NCI-H345 treated with DMSO at 0.1 percent for 48 hours (cell line): ENCODE results near the gene GET4.
"Not testable (repeated sequence)": the region's sequence is repeated elsewhere in the genome, so short reads cannot be mapped to it uniquely, and the experiment has no call there.

Experiments used
- DNase-seq: peaks from one replicate; lab custom pipeline; 2025; ENCODE audit not compliant: unreplicated experiment; lab: John Stamatoyannopoulos, UW

GET4 gene

DNA sequence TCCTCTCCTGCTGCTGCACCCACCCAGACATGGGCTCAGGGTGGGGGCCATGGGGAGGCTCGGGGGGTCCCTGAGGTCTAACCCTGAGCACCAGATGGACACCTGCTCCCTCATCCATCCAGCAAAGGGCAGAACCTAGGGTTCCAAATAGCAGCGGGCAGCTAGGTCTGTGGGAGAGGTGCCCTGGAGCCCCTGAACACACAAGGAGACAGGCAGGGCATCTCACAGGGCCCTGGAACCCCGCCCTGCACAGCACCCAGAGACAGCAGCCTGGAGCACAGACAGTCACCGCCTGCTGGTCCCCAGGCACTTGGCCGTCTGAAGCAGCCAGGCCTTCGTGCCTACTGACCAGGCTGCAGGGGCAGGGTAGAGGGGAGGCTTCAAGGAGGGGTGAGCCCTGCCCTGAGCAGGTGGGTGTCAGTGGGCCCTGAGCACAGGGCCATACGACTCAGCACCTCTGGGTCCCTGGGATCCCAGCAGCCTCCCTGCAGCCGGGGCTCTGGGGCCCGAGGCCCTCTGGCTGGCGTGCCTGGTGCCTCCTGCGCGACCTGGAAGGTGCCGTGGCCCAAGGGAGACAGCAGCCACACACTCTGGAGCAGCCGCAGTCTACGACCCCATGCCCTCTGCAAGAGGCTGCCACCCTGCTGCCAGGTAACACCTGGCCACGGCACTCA, 38.3 kb downstream of the GET4 start:
- DNase-seq = no peak

DNA sequence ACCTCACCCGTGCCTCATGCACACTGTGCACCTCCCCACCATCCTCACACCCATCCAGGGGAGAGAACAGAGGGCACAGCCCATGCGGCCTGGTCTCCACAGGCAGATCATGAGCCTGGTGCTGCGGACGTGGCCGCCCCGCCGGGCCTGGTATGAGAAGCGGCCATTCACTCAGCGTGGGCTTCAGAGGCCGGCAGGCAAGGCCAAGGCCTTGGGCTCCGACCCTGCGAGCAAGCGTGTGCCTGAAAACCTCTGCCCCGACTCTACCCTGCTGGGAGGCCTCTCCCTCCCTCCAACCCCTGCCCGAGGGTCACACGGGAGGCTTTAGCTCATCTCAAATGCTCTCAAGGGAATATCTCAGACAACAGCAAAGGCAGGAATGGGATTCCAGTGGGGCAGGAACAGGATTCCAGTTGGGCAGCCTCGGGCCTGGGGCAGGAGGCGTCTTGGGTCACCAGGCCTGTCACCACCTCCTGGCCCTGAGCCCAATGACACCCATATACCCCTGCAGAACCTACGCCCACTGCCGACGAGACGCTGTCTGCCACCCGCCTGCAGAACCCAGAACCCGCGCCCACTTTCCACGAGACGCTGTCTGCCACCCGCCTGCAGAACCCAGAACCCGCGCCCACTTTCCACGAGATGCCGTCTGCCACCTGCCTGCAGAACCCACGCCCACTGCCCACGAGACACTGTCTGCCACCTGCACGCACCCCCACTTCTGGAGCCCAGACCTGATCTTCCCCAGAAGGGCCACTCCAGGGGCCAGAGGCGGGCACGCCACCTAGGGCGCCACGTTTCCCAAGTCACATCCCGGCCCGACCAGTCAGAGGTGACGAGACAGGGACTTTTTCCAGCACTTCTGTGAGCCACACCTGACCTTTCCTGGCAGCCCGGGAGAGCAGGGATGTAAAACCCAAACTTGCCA, 39.2 kb downstream of the GET4 start:
- no peak for DNase-seq

DNA sequence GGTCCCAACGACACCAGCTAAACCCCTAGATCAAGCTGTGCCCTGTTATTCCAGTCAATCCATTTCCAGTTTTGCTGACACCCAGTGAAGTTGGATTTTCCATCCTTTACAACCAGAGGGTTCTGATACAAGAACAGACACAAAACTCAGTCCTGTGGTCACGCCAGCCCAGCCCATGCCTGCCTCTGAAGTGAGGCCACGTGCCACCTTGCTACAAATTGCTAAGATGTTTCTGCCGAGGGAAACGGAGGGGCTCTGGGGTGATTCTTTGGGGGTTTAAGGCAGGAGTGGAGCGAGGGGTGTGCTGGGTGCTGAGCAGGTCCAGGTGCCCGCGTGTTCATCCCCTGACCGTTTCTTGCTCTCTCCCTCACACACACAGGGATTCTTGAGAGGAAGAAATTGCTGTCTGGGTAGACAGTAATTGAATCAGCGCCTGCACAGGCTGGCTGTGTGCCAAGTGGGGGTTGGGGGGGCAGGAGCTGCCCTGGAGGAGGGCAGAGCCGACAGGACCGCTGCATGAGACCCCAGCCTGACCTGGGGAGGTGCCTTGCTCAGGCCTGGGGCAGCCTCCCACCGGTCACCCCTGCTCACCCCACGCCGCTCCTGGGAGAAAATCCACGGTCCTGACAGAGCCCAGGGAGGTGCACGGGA, 40.1 kb downstream of the GET4 start:
- peak; percentile 24 for DNase-seq

DNA sequence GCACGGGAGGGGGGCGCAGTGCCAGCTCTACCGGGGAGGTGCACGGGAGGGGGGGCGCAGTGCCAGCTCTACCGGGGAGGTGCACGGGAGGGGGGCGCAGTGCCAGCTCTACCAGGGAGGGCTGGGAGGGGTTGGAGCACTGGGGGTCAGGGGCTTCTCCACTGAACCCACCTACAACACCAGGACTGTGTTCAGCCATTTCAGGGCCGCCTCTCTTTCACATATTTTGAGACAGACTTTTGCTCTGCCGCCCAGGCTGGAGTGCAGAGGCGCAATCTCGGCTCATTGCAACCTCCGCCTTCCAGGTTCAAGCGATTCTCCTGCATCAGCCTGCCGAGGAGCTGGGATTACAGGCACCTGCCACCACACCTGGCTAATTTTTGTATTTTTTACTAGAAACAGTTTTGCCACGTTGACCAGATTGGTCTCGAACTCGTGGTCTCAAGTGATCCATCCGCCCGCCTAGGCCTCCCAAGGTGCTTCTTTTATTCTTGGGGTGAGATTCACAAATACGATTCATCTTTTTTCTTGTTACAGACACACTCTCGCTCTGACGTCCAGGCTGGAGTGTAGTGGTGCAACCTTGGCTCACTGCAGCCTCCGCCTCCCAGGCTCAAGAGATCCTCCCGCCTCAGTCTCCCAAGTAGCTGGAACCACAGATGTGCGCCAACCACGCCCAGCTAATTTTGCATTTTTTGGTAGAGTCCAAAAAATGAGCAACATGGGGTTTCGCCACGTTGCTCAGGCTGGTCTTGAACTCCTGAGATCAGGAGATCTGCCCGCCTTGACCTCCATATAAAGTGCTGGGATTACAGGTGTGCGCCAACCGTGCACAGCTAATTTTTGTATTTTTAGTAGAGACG, 41.1 kb downstream of the GET4 start:
- no peak for DNase-seq

DNA sequence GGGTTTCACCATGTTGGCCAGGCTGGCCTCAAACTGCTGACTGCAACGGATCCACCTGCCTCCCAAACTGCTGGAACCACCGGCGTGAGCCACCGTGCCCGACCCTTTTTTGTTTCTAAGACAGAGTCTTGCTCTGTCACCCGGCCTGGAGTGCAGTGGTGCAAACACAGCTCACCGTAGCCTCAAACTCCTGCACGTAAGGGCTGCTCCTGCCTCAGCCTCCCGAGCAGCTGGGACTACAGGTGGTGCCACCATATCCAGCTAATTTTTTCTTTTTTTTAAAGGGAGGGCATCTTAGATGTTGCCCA, 41.7 kb downstream of the GET4 start:
- no peak for DNase-seq

DNA sequence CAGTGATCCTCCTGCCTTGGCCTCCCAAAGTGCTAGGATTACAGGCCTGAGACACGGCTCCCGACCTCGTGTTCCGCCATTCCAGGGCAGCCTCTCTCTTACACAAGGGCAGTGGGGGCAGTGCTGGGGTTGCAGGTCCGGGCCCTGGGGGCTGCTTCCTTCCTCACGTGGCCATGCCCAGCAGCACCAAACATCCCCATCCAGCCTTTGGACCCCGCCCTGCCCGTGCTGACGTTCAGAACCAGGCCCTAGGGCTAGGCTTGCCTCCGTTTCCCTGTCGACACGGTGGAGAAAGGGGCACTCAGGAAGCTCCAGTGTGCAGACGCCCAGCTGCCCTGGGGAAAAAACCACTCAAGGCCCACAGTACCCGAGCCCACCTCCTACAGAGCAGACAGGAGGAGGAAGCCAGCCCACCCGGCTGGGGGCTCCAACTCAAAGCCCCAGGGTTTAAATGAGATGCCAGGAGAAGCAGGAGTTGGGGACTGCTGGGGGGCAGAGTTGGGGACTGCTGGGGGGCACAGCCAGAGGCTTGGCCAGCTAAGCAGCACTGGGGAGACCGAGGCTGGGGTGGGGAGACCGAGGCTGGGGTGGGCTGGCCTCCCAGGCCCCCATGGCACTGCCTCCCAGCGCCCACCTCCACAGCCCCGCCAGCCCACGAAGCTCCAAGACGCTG, 42.2 kb downstream of the GET4 start:
- no peak for DNase-seq

DNA sequence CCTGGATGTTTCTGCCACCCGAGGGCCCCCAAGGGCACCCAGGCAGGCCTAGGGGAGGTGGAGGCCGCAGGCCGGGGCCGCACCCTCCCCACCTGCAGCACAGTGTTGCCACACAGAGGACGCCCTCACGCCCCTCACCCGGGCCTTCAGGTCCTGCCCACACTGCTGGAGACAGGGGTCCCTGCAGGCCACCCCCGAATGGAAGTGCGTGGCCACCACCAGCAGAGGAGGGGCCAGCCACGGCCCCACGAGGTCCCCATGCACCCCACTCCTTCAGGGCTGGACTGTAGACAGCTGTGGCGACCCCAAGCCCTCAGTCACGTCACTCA, 42.7 kb downstream of the GET4 start:
- DNase-seq = no peak

DNA sequence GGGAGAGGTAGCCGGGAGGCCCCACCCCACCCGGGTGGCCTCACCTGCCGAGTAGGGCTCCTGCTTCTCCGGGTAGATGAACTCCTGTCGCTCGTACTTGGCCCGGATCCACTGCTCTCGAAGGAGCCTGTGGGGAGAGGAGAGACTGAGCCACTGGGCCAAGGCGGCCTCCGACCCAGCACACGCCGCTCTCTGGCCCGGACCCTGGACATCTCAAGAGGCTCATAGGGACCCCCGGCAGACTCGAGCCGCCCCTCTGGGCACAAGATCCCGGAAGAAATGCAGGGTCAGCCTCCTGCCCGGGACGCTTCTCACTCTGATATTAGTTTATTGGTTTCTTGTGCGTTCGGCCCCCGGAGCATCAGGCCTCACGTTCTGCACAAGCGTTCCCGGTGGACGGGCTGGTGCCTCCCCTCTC, 43.6 kb downstream of the GET4 start:
- DNase-seq = no peak

DNA sequence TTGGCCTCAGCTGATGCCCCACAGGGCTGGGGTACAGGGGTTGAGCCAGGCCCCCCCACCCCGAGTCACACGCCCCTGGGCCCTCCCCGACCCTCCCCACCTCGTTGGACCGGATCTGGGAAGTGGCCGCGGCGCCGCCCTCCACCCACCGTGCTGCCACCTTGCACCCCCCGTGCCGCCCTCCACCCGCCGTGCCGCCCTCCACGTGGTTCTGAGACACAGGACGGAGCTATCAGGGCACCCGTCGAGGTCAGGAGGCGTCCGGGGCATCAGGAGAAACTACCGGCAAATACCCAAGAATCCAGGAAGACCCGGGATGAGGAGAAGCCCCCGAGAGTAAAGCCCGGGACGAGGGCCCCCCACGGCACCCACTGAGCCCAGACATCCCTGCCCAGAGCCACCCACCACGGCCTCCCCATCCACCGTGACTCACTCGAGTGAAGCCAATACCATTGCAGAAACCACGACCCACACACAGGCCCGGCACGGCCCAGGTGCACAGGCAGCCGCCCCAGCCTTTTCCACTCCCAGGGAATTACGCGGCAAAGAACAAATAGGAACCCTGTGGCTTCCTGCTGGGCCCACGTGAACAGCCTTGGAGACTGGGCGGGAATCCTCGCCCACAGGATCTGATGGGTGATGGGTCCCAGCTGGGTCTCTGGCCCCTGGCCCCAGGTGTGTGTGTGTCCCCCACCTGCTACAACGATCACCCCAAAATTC, 44.2 kb downstream of the GET4 start:
- DNase-seq = no peak

DNA sequence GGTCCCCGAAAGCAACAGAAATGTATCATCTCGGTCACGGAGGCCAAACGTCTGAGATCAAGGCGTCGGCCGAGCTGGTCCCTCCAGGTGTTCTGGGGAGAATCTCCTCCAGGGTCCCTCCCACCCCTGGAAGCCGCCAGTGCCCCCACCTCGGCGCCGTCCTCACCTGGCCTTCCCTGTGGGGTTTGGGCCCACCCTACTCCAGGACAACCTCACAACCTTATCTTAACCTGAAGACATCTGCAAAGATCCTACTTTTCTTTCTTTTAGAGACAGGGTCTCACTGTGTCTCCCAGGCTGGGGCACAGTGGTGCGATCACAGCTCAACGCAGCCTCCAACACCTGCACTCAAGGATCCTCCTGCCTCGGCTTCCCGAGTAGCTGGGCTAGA, 44.7 kb downstream of the GET4 start:
- no peak for DNase-seq

DNA sequence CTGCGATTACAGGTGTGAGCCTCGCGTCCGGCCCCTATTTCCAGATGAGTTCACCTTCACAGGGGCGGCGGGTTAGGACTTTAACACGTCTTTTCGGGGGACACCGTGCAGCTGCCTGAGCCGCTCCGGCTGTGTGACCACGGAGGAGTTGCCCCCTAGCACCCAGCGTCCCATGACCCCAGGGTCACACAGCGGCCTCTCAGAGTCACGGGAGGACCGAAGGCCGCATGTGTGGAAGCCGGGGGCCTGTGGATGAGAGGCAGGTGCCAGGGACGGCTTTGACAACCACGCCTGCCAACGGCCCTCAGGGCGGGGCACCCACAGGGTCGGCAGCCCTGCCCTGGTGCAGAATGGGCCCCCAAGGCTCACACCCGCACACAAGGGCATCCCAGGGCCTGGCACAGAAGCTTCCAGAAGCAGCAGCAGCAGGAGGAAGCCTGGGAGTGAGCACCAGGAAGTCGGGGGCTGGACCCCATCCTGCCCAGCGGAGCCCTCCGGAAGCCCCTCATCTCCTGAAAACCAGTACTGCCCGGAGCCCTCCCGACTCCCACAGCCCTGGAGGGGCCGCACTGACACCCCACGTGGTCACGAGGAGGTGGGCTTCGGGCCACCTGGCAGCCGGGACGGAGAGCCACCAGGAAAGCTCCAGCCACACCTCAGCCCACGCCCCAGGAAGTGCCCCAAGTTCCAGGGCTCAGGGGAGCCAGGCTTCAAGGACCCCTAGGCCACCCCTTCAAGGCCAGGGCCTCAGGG, 45.4 kb downstream of the GET4 start:
- DNase-seq = no peak

DNA sequence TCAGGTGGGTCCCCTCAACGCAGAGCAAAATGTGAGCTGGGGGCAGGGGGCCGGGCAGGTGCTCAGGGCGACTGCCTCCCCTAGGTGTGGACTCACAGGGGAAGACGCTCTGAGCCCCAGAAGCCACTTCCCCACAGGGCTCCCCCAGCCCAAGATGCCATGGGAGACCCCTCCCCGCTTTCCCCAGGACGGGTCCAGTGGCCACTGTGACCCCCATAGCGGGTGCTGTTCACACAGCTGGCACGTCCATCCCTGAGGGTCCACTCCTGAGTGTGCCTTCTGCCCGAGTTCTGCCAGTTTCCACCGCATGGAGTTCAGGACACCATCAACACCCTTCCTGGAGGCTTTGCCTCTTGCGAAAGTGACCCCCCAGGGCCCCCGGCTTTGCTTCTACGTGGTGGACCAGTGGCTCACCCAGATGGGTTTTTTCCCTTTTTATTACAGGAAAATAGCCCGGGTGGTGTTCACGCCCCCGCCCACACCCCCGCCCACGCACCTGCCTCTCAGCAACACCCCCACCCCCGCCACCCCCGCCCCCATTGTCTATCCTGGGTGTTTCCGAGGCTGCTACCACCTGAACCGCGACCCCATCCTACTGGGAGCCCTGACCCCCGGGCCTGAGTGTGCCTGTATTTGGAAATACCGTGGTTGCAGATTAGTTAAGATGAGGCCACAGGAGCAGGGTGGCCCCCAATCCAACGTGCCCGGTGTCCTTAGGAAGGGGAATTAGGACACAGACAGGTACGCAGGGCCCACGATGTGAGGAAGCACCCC, 46.2 kb downstream of the GET4 start:
- DNase-seq = no peak

DNA sequence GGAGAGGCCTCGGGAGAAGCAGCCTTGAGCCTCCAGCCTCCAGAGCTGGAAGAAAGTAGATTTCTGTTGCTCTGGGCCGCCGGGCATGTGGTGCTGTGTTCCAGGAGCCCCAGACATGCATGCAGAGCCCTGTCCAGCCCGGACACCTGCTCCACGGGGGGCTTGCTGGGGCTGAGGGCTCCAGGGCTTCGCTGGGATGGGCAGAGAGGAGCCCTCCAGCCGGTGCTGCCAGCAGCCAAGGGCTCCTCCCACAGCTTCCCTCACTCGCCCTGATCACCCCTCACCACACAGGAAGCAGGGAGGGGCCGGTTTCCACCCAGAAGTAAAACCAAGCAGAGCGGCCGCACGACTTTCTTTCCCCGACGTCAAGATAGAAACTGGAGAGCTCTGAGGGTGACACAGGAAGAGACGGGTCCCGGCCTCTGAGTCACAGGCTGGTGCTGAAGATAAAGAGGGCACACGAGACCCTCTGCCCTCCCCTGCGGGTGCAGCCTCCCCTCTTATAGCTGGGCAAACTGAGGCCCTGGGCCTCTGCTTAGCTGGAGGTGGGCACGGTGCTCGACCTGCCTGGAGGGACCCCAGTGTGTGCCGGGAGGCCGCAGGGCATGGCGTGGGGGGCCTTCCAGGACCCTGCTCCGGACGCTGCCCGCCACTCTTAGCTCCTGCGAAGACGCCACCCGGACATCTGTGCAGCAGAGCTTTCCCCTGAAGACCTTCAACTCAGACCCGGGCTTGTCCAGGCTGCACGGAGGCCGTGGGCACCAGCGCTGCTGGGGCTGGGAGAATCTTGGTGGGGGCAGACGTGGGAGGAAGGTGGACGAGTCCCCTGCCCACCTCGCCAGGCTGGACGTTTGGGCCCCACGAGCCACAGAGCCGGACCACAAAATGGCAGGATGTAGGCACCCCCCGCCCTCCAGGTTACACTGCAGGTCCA, 47.0 kb downstream of the GET4 start:
- no peak for DNase-seq

DNA sequence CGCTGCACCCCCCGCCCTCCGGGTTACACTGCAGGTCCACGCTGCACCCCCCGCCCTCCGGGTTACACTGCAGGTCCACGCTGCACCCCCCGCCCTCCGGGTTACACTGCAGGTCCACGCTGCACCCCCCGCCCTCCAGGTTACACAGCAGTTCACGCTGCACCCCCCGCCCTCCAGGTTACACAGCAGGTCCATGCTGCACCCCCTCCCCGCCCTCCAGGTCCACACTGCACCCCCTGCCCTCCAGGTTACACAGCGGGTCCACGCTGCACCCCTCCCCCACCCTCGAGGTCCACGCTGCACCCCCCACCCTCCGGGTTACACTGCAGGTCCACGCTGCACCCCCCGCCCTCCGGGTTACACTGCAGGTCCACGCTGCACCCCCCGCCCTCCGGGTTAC, 47.7 kb downstream of the GET4 start:
- not testable (repeated sequence) for DNase-seq

DNA sequence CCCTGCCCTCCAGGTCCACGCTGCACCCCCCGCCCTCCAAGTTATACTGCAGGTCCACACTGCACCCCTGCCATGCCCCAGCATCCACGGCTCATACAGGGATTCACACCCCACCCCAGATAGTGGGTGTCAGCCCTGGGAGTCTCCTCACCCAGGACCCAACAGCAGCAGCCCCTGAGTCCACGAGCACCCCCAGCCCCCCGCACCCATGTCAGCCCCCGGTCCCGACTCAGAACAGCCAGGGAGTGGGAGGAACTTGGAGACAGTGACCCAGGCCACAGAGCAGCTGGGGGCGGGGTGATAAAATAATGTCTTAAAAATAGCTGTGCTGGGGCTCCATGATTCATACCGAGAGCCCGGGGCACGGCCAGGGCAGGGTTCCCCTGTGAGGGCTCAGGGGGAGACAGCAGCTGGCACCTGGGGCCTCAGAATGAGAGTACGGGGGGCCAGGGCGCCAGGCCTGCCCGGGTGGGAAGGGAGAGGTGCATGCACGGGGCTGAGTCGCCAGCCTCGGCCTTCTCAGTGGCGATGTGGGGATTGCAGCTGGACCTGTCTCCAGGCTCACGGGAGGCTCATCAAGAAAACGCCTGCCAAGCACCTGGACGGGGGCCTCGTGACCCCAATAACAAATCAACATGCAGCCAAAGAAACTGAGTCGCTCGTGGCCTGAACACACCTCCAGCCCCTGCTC, 48.3 kb downstream of the GET4 start:
- no peak for DNase-seq

DNA sequence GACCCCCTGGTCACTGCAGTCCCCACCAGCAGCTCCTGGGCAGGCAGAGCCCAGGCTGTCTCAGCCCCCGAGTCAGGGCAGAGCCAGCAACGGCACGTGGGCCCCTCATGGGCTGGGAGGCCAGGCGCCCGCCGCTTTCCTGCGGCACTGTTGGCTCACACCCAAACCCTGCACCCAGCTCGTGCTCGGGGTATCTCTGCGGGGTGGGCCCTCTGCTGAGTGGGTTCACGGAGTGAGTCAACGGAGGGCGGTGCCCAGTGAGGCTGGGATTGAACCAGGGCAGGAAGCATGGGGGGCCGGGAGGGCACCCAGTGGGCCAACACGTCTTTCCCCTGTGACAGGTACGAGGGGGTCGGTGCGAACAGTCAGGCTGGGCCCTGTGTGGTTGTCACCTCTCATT, 49.2 kb downstream of the GET4 start:
- DNase-seq = no peak
